HEK293 (cell line): ENCODE data around the gene TMEM37.
A peak's percentile ranks its signal among the peaks of the same experiment; 100 is the strongest.

ENCODE experiments used
- CTCF ChIA-PET: fragments of 350-600 bp; formaldehyde crosslinking; extraction: SDS; loops from one replicate; lab custom pipeline; 2021; ENCODE audit warnings: antibody characterized with exemption; lab: Yijun Ruan, JAX
- POLR2A ChIA-PET: fragments of 300-600 bp; formaldehyde crosslinking; extraction: SDS; loops from one replicate; lab custom pipeline; 2020; ENCODE audit warnings: antibody characterized with exemption, inconsistent platforms; lab: Yijun Ruan, JAX
- H3K27ac ChIP-seq: fragments of 200-500 bp; sonication (Bioruptor generic); 2 replicates; pipeline ENCODE4 v1.5.1; 2014; ENCODE audit warnings: low read depth, low read length, control low read depth, inconsistent platforms; ENCODE audit errors: extremely low read depth
- H3K36me3 ChIP-seq, 2 experiments: fragments of 200-500 bp in 1 of 2; sonication (Bioruptor generic) in 1 of 2; 1 replicate in 1 of 2; 2 replicates in 1 of 2; pipeline ENCODE4 v1.5.1; 2014 to 2017; ENCODE audit warnings: inconsistent platforms in 2 of 2, low read length in 2 of 2; ENCODE audit not compliant: control insufficient read depth in 2 of 2, insufficient read depth in 1 of 2
- H3K4me1 ChIP-seq: fragments of 200-500 bp; sonication (Bioruptor generic); 2 replicates; pipeline ENCODE4 v1.5.1; 2014; ENCODE audit warnings: mild to moderate bottlenecking, low read length, inconsistent platforms; ENCODE audit not compliant: control insufficient read depth, insufficient read depth
- H3K4me3 ChIP-seq: 2 replicates; pipeline ENCODE4 v1.5.1; 2011; ENCODE audit warnings: low read depth, mild to moderate bottlenecking, control low read depth, low read length, moderate library complexity
- H3K9me3 ChIP-seq: fragments of 200-500 bp; sonication (Bioruptor generic); 2 replicates; pipeline ENCODE4 v1.5.1; 2014; ENCODE audit warnings: low read depth, low read length, inconsistent platforms; ENCODE audit not compliant: control insufficient read depth, insufficient read depth
- MYNN ChIP-seq: fragments of 450-650 bp; formaldehyde crosslinking; IDR thresholded peaks from 2 replicates; pipeline ENCODE4 v1.5.1; 2016; ENCODE audit warnings: missing biosample characterization, missing genetic modification characterization, borderline replicate concordance
- SETDB1 ChIP-seq: IDR thresholded peaks from one replicate; pipeline ENCODE4 v1.6.1; 2017; ENCODE audit warnings: mild to moderate bottlenecking, low read length, moderate library complexity, mixed read lengths; ENCODE audit not compliant: insufficient read length
- SP7 ChIP-seq: fragments of 450-650 bp; formaldehyde crosslinking; IDR thresholded peaks from 2 replicates; pipeline ENCODE4 v1.5.1; 2016; ENCODE audit warnings: missing biosample characterization, missing genetic modification characterization
- ZBTB17 ChIP-seq: fragments of 450-650 bp; formaldehyde crosslinking; IDR thresholded peaks from 2 replicates; pipeline ENCODE4 v1.5.1; 2016; ENCODE audit warnings: missing biosample characterization, missing genetic modification characterization
- ZNF2 ChIP-seq: fragments of 450-650 bp; formaldehyde crosslinking; IDR thresholded peaks from 2 replicates; pipeline ENCODE4 v1.5.1; 2016; ENCODE audit warnings: missing biosample characterization, missing genetic modification characterization
- ZNF23 ChIP-seq: fragments of 450-650 bp; formaldehyde crosslinking; IDR thresholded peaks from 2 replicates; pipeline ENCODE4 v1.5.1; 2016; ENCODE audit warnings: missing biosample characterization, missing genetic modification characterization, borderline replicate concordance
- ZNF239 ChIP-seq: fragments of 450-650 bp; formaldehyde crosslinking; IDR thresholded peaks from 2 replicates; pipeline ENCODE4 v1.5.1; 2016; ENCODE audit warnings: missing biosample characterization, missing genetic modification characterization
- ZNF510 ChIP-seq: fragments of 450-650 bp; formaldehyde crosslinking; IDR thresholded peaks from 2 replicates; pipeline ENCODE4 v1.5.1; 2018; ENCODE audit warnings: mild to moderate bottlenecking, missing genetic modification characterization, missing biosample characterization; ENCODE audit not compliant: insufficient replicate concordance
- ZNF561 ChIP-seq: fragments of 450-650 bp; IDR thresholded peaks from 2 replicates; pipeline ENCODE4 v1.5.1; 2018; ENCODE audit warnings: missing biosample characterization, missing genetic modification characterization, borderline replicate concordance
- ZNF571 ChIP-seq: fragments of 450-650 bp; formaldehyde crosslinking; IDR thresholded peaks from 2 replicates; pipeline ENCODE4 v1.5.0; 2017; ENCODE audit warnings: missing biosample characterization, missing genetic modification characterization
- ZNF654 ChIP-seq: fragments of 450-650 bp; formaldehyde crosslinking; IDR thresholded peaks from 2 replicates; pipeline ENCODE4 v1.5.1; 2016; ENCODE audit warnings: low read depth, missing biosample characterization, missing genetic modification characterization
- ZNF792 ChIP-seq: fragments of 450-650 bp; formaldehyde crosslinking; IDR thresholded peaks from 2 replicates; pipeline ENCODE4 v1.5.1; 2016; ENCODE audit warnings: missing biosample characterization, missing genetic modification characterization
- ZNF843 ChIP-seq: fragments of 450-650 bp; formaldehyde crosslinking; IDR thresholded peaks from 2 replicates; pipeline ENCODE4 v1.5.1; 2016; ENCODE audit warnings: missing biosample characterization, missing genetic modification characterization
- TF ChIP-seq, protein P1 (sequence below): fragments of 450-650 bp; formaldehyde crosslinking; IDR thresholded peaks from 2 replicates; pipeline ENCODE4 v1.5.1; 2016; ENCODE audit warnings: missing biosample characterization, missing genetic modification characterization
- TF ChIP-seq, protein P2 (sequence below): fragments of 450-650 bp; formaldehyde crosslinking; IDR thresholded peaks from 2 replicates; pipeline ENCODE4 v1.5.1; 2016; ENCODE audit warnings: missing biosample characterization, missing genetic modification characterization
- TF ChIP-seq, protein P3 (sequence below): fragments of 450-650 bp; formaldehyde crosslinking; IDR thresholded peaks from 2 replicates; pipeline ENCODE4 v1.5.1; 2016; ENCODE audit warnings: missing biosample characterization, missing genetic modification characterization
- TF ChIP-seq, protein P4 (sequence below): fragments of 450-650 bp; formaldehyde crosslinking; IDR thresholded peaks from 2 replicates; pipeline ENCODE4 v1.5.1; 2016; ENCODE audit warnings: missing biosample characterization, missing genetic modification characterization
- TF ChIP-seq, protein P5 (sequence below): fragments of 450-650 bp; formaldehyde crosslinking; IDR thresholded peaks from 2 replicates; pipeline ENCODE4 v1.5.1; 2016; ENCODE audit warnings: missing biosample characterization, missing genetic modification characterization
- TF ChIP-seq, protein P6 (sequence below): fragments of 450-650 bp; formaldehyde crosslinking; IDR thresholded peaks from 2 replicates; pipeline ENCODE4 v1.5.1; 2016; ENCODE audit warnings: missing biosample characterization, missing genetic modification characterization
- TF ChIP-seq, protein P7 (sequence below): fragments of 450-650 bp; formaldehyde crosslinking; IDR thresholded peaks from 2 replicates; pipeline ENCODE4 v1.5.1; 2017; ENCODE audit warnings: missing biosample characterization, missing genetic modification characterization
- TF ChIP-seq, protein P8 (sequence below): fragments of 450-650 bp; IDR thresholded peaks from 2 replicates; pipeline ENCODE4 v1.5.1; 2018; ENCODE audit warnings: missing biosample characterization, mild to moderate bottlenecking, missing genetic modification characterization

Gene TMEM37

DNA sequence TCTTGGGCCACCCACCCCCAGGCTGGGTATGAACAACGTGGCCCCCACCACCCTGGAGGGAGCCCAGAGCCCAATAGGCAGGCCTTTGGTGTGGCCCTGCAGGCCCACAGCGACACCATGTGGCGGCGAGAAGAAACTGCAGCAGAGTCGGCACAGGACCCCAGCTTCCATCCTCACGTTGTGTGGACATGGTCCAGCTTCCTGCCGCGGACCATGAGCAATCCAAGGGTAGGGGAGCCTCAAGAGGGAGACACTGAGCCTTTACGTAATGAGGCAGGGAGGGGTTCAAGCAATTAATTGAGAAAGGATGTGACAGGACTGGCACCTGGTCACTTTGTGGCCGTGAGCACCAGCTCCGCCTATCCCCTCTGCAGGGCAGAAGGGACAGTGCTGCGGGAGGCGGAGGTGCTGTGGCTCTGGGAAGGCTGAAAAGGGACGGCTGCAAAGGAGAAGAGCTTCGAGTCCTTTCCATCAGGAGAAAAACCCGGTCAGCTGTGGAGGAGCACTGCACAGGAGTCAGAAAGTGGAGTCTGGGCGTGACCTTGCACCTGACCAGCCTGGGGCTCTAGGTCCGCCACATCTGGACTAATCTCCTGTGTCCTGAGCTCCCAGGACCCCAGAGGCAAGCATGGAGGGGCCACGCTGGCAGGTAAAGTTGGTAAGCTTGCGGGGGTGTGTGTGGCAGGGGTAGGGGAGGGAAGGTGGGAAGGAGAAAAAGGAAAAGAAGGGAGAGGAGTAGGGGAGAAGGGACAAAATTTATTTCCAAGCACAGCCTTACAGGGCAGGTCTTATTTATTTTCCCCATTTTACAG is 44.9 kb downstream of the TMEM37 start:
- ChIA-PET POLR2A (interaction anchor here (1.0 kb wide), 1 partner anchor 41 kb away, joined by 3 read pairs; no protein-coding TSS in a partner anchor), CTCF (interaction anchor here (0.6 to 5.4 kb wide), 51 partner anchors 8 to 816 kb away, joined by 3 to 64 read pairs (median 4); partner anchors contain the start of gene TMEM37)
- TF ChIP-seq ZNF654 (tag by site-specific recombination) (peak; percentile 75), MYNN (tag by site-specific recombination) (no peak), ZNF571 (tag by site-specific recombination) (no peak), ZNF239 (no peak), ZNF23 (tag by site-specific recombination) (no peak), ZNF561 (tag by site-specific recombination) (no peak), ZNF843 (no peak), ZBTB17 (tag by site-specific recombination) (peak; percentile 76), SETDB1 (no peak), ZNF792 (tag by site-specific recombination) (no peak), ZNF2 (peak; percentile 91), SP7 (peak; percentile 38; the same call in 1 of the 2 replicates), ZNF510 (tag by site-specific recombination) (no peak)
- TF ChIP-seq, protein P1, sequence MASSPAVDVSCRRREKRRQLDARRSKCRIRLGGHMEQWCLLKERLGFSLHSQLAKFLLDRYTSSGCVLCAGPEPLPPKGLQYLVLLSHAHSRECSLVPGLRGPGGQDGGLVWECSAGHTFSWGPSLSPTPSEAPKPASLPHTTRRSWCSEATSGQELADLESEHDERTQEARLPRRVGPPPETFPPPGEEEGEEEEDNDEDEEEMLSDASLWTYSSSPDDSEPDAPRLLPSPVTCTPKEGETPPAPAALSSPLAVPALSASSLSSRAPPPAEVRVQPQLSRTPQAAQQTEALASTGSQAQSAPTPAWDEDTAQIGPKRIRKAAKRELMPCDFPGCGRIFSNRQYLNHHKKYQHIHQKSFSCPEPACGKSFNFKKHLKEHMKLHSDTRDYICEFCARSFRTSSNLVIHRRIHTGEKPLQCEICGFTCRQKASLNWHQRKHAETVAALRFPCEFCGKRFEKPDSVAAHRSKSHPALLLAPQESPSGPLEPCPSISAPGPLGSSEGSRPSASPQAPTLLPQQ (tag by site-specific recombination), result no peak
- TF ChIP-seq, protein P2, sequence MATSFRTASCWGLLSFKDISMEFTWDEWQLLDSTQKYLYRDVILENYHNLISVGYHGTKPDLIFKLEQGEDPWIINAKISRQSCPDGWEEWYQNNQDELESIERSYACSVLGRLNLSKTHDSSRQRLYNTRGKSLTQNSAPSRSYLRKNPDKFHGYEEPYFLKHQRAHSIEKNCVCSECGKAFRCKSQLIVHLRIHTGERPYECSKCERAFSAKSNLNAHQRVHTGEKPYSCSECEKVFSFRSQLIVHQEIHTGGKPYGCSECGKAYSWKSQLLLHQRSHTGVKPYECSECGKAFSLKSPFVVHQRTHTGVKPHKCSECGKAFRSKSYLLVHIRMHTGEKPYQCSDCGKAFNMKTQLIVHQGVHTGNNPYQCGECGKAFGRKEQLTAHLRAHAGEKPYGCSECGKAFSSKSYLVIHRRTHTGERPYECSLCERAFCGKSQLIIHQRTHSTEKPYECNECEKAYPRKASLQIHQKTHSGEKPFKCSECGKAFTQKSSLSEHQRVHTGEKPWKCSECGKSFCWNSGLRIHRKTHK, result no peak
- TF ChIP-seq, protein P3, sequence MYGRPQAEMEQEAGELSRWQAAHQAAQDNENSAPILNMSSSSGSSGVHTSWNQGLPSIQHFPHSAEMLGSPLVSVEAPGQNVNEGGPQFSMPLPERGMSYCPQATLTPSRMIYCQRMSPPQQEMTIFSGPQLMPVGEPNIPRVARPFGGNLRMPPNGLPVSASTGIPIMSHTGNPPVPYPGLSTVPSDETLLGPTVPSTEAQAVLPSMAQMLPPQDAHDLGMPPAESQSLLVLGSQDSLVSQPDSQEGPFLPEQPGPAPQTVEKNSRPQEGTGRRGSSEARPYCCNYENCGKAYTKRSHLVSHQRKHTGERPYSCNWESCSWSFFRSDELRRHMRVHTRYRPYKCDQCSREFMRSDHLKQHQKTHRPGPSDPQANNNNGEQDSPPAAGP, result 0 out of 2 replicates have a peak, but pooled peaks have one; percentile 40
- TF ChIP-seq, protein P4, sequence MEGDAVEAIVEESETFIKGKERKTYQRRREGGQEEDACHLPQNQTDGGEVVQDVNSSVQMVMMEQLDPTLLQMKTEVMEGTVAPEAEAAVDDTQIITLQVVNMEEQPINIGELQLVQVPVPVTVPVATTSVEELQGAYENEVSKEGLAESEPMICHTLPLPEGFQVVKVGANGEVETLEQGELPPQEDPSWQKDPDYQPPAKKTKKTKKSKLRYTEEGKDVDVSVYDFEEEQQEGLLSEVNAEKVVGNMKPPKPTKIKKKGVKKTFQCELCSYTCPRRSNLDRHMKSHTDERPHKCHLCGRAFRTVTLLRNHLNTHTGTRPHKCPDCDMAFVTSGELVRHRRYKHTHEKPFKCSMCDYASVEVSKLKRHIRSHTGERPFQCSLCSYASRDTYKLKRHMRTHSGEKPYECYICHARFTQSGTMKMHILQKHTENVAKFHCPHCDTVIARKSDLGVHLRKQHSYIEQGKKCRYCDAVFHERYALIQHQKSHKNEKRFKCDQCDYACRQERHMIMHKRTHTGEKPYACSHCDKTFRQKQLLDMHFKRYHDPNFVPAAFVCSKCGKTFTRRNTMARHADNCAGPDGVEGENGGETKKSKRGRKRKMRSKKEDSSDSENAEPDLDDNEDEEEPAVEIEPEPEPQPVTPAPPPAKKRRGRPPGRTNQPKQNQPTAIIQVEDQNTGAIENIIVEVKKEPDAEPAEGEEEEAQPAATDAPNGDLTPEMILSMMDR (tag by site-specific recombination), result peak; percentile 95
- TF ChIP-seq, protein P5, sequence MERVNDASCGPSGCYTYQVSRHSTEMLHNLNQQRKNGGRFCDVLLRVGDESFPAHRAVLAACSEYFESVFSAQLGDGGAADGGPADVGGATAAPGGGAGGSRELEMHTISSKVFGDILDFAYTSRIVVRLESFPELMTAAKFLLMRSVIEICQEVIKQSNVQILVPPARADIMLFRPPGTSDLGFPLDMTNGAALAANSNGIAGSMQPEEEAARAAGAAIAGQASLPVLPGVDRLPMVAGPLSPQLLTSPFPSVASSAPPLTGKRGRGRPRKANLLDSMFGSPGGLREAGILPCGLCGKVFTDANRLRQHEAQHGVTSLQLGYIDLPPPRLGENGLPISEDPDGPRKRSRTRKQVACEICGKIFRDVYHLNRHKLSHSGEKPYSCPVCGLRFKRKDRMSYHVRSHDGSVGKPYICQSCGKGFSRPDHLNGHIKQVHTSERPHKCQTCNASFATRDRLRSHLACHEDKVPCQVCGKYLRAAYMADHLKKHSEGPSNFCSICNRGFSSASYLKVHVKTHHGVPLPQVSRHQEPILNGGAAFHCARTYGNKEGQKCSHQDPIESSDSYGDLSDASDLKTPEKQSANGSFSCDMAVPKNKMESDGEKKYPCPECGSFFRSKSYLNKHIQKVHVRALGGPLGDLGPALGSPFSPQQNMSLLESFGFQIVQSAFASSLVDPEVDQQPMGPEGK, result peak; percentile 55
- TF ChIP-seq, protein P6, sequence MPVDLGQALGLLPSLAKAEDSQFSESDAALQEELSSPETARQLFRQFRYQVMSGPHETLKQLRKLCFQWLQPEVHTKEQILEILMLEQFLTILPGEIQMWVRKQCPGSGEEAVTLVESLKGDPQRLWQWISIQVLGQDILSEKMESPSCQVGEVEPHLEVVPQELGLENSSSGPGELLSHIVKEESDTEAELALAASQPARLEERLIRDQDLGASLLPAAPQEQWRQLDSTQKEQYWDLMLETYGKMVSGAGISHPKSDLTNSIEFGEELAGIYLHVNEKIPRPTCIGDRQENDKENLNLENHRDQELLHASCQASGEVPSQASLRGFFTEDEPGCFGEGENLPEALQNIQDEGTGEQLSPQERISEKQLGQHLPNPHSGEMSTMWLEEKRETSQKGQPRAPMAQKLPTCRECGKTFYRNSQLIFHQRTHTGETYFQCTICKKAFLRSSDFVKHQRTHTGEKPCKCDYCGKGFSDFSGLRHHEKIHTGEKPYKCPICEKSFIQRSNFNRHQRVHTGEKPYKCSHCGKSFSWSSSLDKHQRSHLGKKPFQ (tag by site-specific recombination), result no peak
- TF ChIP-seq, protein P7, sequence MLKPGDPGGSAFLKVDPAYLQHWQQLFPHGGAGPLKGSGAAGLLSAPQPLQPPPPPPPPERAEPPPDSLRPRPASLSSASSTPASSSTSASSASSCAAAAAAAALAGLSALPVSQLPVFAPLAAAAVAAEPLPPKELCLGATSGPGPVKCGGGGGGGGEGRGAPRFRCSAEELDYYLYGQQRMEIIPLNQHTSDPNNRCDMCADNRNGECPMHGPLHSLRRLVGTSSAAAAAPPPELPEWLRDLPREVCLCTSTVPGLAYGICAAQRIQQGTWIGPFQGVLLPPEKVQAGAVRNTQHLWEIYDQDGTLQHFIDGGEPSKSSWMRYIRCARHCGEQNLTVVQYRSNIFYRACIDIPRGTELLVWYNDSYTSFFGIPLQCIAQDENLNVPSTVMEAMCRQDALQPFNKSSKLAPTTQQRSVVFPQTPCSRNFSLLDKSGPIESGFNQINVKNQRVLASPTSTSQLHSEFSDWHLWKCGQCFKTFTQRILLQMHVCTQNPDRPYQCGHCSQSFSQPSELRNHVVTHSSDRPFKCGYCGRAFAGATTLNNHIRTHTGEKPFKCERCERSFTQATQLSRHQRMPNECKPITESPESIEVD, result no peak
- TF ChIP-seq, protein P8, sequence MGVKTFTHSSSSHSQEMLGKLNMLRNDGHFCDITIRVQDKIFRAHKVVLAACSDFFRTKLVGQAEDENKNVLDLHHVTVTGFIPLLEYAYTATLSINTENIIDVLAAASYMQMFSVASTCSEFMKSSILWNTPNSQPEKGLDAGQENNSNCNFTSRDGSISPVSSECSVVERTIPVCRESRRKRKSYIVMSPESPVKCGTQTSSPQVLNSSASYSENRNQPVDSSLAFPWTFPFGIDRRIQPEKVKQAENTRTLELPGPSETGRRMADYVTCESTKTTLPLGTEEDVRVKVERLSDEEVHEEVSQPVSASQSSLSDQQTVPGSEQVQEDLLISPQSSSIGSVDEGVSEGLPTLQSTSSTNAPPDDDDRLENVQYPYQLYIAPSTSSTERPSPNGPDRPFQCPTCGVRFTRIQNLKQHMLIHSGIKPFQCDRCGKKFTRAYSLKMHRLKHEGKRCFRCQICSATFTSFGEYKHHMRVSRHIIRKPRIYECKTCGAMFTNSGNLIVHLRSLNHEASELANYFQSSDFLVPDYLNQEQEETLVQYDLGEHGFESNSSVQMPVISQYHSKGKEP (tag by site-specific recombination), result no peak
- Histone ChIP-seq H3K4me1 (no peaks in the 10 kb centered on the region), H3K36me3 (no peaks in the 10 kb centered on the region), H3K9me3 (no peaks in the 10 kb centered on the region), H3K27ac (no peak overlapping the region), H3K4me3 (no peak overlapping the region)
